ENCODE measurements around the gene CPLX4.

The CPLX4 gene

GRCh38 chr18:59270689-59271257 is 47.7 kb downstream of the CPLX4 start:
- peaks cover 99% of the 10 kb centered on the region for H3K27me3 ChIP-seq (ENCODE audit: insufficient read depth, low read length)
- H3K79me2 ChIP-seq (ENCODE audit: control insufficient read depth, insufficient read depth, low read length, unreplicated experiment) = no peaks in the 10 kb centered on the region
- no peak overlapping the region for H3K4me3 ChIP-seq (ENCODE audit: low read depth, low read length)
- H3K27ac ChIP-seq (ENCODE audit: low read depth, low read length) = no peak overlapping the region
- no peaks in the 10 kb centered on the region for H3K4me1 ChIP-seq (ENCODE audit: control insufficient read depth, insufficient read depth, low read length, unreplicated experiment)
- H2AFZ ChIP-seq (ENCODE audit: low read length, unreplicated experiment) = no peak overlapping the region
- H3K36me3 ChIP-seq (ENCODE audit: insufficient read depth, low read length) = no peaks in the 10 kb centered on the region

GRCh38 chr18:59269563-59270119 is 48.8 kb downstream of the CPLX4 start:
- H2AFZ ChIP-seq (ENCODE audit: low read length, unreplicated experiment) = no peak overlapping the region
- no peaks in the 10 kb centered on the region for H3K36me3 ChIP-seq (ENCODE audit: insufficient read depth, low read length)
- H3K4me1 ChIP-seq (ENCODE audit: control insufficient read depth, insufficient read depth, low read length, unreplicated experiment) = no peaks in the 10 kb centered on the region
- no peak overlapping the region for H3K27ac ChIP-seq (ENCODE audit: low read depth, low read length)
- no peaks in the 10 kb centered on the region for H3K79me2 ChIP-seq (ENCODE audit: control insufficient read depth, insufficient read depth, low read length, unreplicated experiment)
- peak overlapping the region; percentile 42; the same call in 1 of the 2 replicates for H3K4me3 ChIP-seq (ENCODE audit: low read depth, low read length)
- peaks cover 99% of the 10 kb centered on the region for H3K27me3 ChIP-seq (ENCODE audit: insufficient read depth, low read length)

GRCh38 chr18:59268721-59269562 is 49.5 kb downstream of the CPLX4 start:
- Histone ChIP-seq H3K4me1 (ENCODE audit: control insufficient read depth, insufficient read depth, low read length, unreplicated experiment) (no peaks in the 10 kb centered on the region), H3K27ac (ENCODE audit: low read depth, low read length) (no peak overlapping the region), H3K27me3 (ENCODE audit: insufficient read depth, low read length) (peaks cover 99% of the 10 kb centered on the region), H3K36me3 (ENCODE audit: insufficient read depth, low read length) (no peaks in the 10 kb centered on the region), H3K79me2 (ENCODE audit: control insufficient read depth, insufficient read depth, low read length, unreplicated experiment) (no peaks in the 10 kb centered on the region), H3K4me3 (ENCODE audit: low read depth, low read length) (peak overlapping the region; percentile 42; the same call in 1 of the 2 replicates), H2AFZ (ENCODE audit: low read length, unreplicated experiment) (no peak overlapping the region)

GRCh38 chr18:59268127-59268720 is 50.2 kb downstream of the CPLX4 start:
- H3K4me1 ChIP-seq (ENCODE audit: control insufficient read depth, insufficient read depth, low read length, unreplicated experiment) = no peaks in the 10 kb centered on the region
- peaks cover 99% of the 10 kb centered on the region for H3K27me3 ChIP-seq (ENCODE audit: insufficient read depth, low read length)
- no peak overlapping the region for H3K27ac ChIP-seq (ENCODE audit: low read depth, low read length)

GRCh38 chr18:59267503-59268126 is 50.8 kb downstream of the CPLX4 start:
- Histone ChIP-seq H3K4me3 (ENCODE audit: low read depth, low read length) (peak overlapping the region; percentile 27; the same call in 1 of the 2 replicates), H3K36me3 (ENCODE audit: insufficient read depth, low read length) (no peaks in the 10 kb centered on the region), H3K27me3 (ENCODE audit: insufficient read depth, low read length) (peaks cover 99% of the 10 kb centered on the region), H3K4me1 (ENCODE audit: control insufficient read depth, insufficient read depth, low read length, unreplicated experiment) (no peaks in the 10 kb centered on the region), H3K27ac (ENCODE audit: low read depth, low read length) (no peak overlapping the region), H3K79me2 (ENCODE audit: control insufficient read depth, insufficient read depth, low read length, unreplicated experiment) (no peaks in the 10 kb centered on the region), H2AFZ (ENCODE audit: low read length, unreplicated experiment) (no peak overlapping the region)

More at GRCh38 chr18:59268127-59268720, 50.2 kb downstream of the CPLX4 start:
- H2AFZ ChIP-seq (ENCODE audit: low read length, unreplicated experiment) = no peak overlapping the region
- no peaks in the 10 kb centered on the region for H3K36me3 ChIP-seq (ENCODE audit: insufficient read depth, low read length)
- peak overlapping the region; percentile 27; the same call in 1 of the 2 replicates for H3K4me3 ChIP-seq (ENCODE audit: low read depth, low read length)
- H3K79me2 ChIP-seq (ENCODE audit: control insufficient read depth, insufficient read depth, low read length, unreplicated experiment) = no peaks in the 10 kb centered on the region

GRCh38 chr18:59266886-59267502 is 51.5 kb downstream of the CPLX4 start:
- peaks cover 94% of the 10 kb centered on the region for H3K27me3 ChIP-seq (ENCODE audit: insufficient read depth, low read length)
- no peak overlapping the region for H3K4me3 ChIP-seq (ENCODE audit: low read depth, low read length)
- no peaks in the 10 kb centered on the region for H3K79me2 ChIP-seq (ENCODE audit: control insufficient read depth, insufficient read depth, low read length, unreplicated experiment)
- no peaks in the 10 kb centered on the region for H3K4me1 ChIP-seq (ENCODE audit: control insufficient read depth, insufficient read depth, low read length, unreplicated experiment)
- no peak overlapping the region for H3K27ac ChIP-seq (ENCODE audit: low read depth, low read length)
- H3K36me3 ChIP-seq (ENCODE audit: insufficient read depth, low read length) = no peaks in the 10 kb centered on the region
- H2AFZ ChIP-seq (ENCODE audit: low read length, unreplicated experiment) = no peak overlapping the region

- H3K79me2 ChIP-seq (ENCODE audit: control insufficient read depth, insufficient read depth, low read length, unreplicated experiment) = no peaks in the 10 kb centered on the region
- no peaks in the 10 kb centered on the region for H3K36me3 ChIP-seq (ENCODE audit: insufficient read depth, low read length)
- no peaks in the 10 kb centered on the region for H3K4me1 ChIP-seq (ENCODE audit: control insufficient read depth, insufficient read depth, low read length, unreplicated experiment)
- H3K4me3 ChIP-seq (ENCODE audit: low read depth, low read length) = no peak overlapping the region
- H3K27ac ChIP-seq (ENCODE audit: low read depth, low read length) = no peak overlapping the region
- H2AFZ ChIP-seq (ENCODE audit: low read length, unreplicated experiment) = no peak overlapping the region
- H3K27me3 ChIP-seq (ENCODE audit: insufficient read depth, low read length) = peaks cover 88% of the 10 kb centered on the region
These were observed 52.0 kb downstream of the CPLX4 start for GRCh38 chr18:59266459-59266858.

GRCh38 chr18:59265974-59266369 is 52.5 kb downstream of the CPLX4 start:
- Histone ChIP-seq H2AFZ (ENCODE audit: low read length, unreplicated experiment) (no peak overlapping the region), H3K27me3 (ENCODE audit: insufficient read depth, low read length) (peaks cover 83% of the 10 kb centered on the region)

GRCh38 chr18:59265246-59265973 is 53.0 kb downstream of the CPLX4 start:
- H3K4me3 ChIP-seq (ENCODE audit: low read depth, low read length) = peak overlapping the region; percentile 69
- H2AFZ ChIP-seq (ENCODE audit: low read length, unreplicated experiment) = no peak overlapping the region
- peaks cover 78% of the 10 kb centered on the region for H3K27me3 ChIP-seq (ENCODE audit: insufficient read depth, low read length)

More at GRCh38 chr18:59265974-59266369, 52.5 kb downstream of the CPLX4 start:
- H3K79me2 ChIP-seq (ENCODE audit: control insufficient read depth, insufficient read depth, low read length, unreplicated experiment) = no peaks in the 10 kb centered on the region
- H3K4me3 ChIP-seq (ENCODE audit: low read depth, low read length) = peak overlapping the region; percentile 69; the same call in 1 of the 2 replicates
- H3K36me3 ChIP-seq (ENCODE audit: insufficient read depth, low read length) = no peaks in the 10 kb centered on the region
- H3K4me1 ChIP-seq (ENCODE audit: control insufficient read depth, insufficient read depth, low read length, unreplicated experiment) = no peaks in the 10 kb centered on the region
- no peak overlapping the region for H3K27ac ChIP-seq (ENCODE audit: low read depth, low read length)

More at GRCh38 chr18:59265246-59265973, 53.0 kb downstream of the CPLX4 start:
- no peaks in the 10 kb centered on the region for H3K4me1 ChIP-seq (ENCODE audit: control insufficient read depth, insufficient read depth, low read length, unreplicated experiment)
- H3K27ac ChIP-seq (ENCODE audit: low read depth, low read length) = no peak overlapping the region
- H3K79me2 ChIP-seq (ENCODE audit: control insufficient read depth, insufficient read depth, low read length, unreplicated experiment) = no peaks in the 10 kb centered on the region
- no peaks in the 10 kb centered on the region for H3K36me3 ChIP-seq (ENCODE audit: insufficient read depth, low read length)
